Measurements from ENCODE around the gene LPP. TPM values are rescaled to one million over a fixed set of nuclear protein-coding genes. Genes with fewer than 3 reads are reported as not detected.

The LPP gene
- total and polyA plus RNA-seq, 2 of the 4 experiments (the other 2 are of a cell fraction): 16.0 to 130 TPM

DNA sequence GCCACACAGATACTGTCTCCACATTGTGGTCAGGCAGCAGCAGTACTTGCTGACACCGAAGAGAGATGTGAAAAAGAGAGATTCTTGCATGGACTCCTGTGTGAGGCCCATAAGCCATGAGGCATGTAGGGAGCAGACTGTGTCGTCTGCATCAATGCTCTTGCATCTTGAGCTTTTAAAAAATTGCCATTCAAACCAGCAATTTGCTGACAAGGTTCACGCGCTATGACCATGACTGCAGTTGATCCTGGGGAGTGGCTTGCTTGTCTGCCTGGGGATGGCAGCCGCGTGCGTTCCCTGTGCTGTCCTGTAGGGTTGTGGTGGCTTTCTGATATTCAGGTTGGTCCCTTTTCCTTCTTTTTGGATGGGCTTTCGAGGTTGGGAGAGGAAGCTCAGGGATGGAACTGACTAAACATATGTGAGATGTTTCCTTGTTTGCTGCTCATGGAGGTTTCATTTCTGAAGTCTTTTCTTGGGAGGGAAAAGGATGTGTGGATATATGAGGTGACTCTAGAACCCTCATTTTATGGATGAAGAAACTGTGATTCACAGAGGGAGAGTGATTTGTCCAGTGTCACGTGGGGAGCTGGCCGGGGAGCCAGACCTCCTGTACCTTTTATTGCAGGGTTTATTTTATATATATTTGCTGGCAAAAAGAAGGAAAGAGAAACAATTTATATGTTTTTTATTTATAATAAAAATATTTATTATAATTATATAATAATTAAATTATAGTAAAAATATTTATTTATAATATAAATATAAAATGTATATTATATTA, 48.6 kb downstream of the LPP start (continued):
- TF ChIP-seq MXI1 (IDR thresholded peaks at IDR 0.05; ENCODE audit: borderline replicate concordance, low read depth, low read length) (no peak), FOS (IDR thresholded peaks at IDR 0.05; ENCODE audit: low read depth, low read length) (no peak)

DNA sequence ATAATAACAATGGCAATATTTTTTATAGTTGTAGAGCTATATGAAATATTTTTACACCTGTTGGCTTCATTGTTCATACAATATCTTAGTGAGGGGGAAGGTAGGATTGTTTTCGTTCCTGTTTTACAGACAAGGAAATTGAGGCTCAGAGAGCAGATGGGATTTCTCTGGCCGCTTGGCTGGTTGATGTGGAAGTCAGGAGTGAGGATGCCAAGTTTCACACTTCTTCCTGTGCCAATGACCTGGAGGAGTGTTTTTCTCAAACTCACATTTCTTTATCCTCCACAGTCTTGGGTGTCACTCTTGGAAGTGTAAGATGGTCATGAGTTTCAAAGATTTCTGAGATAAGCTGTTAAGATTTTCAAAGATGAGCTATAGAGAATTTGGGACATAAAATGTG, 50.6 kb downstream of the LPP start:
- dilution Hi-C loops (cut with HindIII; ENCODE audit: low sequenced_read_pairs, unreplicated experiment): no loop called here
- H3K79me1 ChIP-seq (ENCODE audit: low read depth in 1 of 2, low read length in 2 of 2): peaks cover 45 to 83% of the 10 kb centered on the region in 2 experiments
- H3K14ac ChIP-seq (replicated peaks; ENCODE audit: low read depth, low read length): no peak overlapping the region
- no peak for TF ChIP-seq NFE2L2 (IDR thresholded peaks at IDR 0.05; ENCODE audit: low read depth, low read length)
- TF ChIP-seq SMC3 (IDR thresholded peaks at IDR 0.05; ENCODE audit: low read depth, low read length): no peak
- no peak for TF ChIP-seq CEBPB (IDR thresholded peaks at IDR 0.05; ENCODE audit: low read depth, low read length)
- no peak for TF ChIP-seq FOS (IDR thresholded peaks at IDR 0.05; ENCODE audit: low read depth, low read length)
- TF ChIP-seq RFX5 (IDR thresholded peaks at IDR 0.05; ENCODE audit: low read depth, low read length): no peak
- TF ChIP-seq, protein P1, sequence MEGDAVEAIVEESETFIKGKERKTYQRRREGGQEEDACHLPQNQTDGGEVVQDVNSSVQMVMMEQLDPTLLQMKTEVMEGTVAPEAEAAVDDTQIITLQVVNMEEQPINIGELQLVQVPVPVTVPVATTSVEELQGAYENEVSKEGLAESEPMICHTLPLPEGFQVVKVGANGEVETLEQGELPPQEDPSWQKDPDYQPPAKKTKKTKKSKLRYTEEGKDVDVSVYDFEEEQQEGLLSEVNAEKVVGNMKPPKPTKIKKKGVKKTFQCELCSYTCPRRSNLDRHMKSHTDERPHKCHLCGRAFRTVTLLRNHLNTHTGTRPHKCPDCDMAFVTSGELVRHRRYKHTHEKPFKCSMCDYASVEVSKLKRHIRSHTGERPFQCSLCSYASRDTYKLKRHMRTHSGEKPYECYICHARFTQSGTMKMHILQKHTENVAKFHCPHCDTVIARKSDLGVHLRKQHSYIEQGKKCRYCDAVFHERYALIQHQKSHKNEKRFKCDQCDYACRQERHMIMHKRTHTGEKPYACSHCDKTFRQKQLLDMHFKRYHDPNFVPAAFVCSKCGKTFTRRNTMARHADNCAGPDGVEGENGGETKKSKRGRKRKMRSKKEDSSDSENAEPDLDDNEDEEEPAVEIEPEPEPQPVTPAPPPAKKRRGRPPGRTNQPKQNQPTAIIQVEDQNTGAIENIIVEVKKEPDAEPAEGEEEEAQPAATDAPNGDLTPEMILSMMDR (conservative IDR thresholded peaks at IDR 0.05; ENCODE audit: low read depth, low read length): no peak
- TF ChIP-seq, protein P2, sequence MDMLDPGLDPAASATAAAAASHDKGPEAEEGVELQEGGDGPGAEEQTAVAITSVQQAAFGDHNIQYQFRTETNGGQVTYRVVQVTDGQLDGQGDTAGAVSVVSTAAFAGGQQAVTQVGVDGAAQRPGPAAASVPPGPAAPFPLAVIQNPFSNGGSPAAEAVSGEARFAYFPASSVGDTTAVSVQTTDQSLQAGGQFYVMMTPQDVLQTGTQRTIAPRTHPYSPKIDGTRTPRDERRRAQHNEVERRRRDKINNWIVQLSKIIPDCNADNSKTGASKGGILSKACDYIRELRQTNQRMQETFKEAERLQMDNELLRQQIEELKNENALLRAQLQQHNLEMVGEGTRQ (IDR thresholded peaks at IDR 0.05; ENCODE audit: low read depth, low read length): no peak
- no peak for TF ChIP-seq MAFK (IDR thresholded peaks at IDR 0.05; ENCODE audit: low read depth, low read length)
- TF ChIP-seq MXI1 (IDR thresholded peaks at IDR 0.05; ENCODE audit: borderline replicate concordance, low read depth, low read length): no peak
- H2BK5ac ChIP-seq (ENCODE audit: low read depth, low read length, poor library complexity, severe bottlenecking): no peak overlapping the region
- peaks cover 6% of the 10 kb centered on the region; the same call in 1 of the 2 replicates for H3K36me3 ChIP-seq (ENCODE audit: control insufficient read depth, insufficient read depth, low read length)
- H2BK120ac ChIP-seq (ENCODE audit: low read depth, low read length): no peak overlapping the region
- no peak overlapping the region; the same call in 1 of the 2 replicates for H3K23ac ChIP-seq (ENCODE audit: low read depth, low read length)
- no peak overlapping the region for H3K9ac ChIP-seq (ENCODE audit: low read depth, low read length)
- no peak overlapping the region for H2BK20ac ChIP-seq (ENCODE audit: low read depth, low read length)
- H3K56ac ChIP-seq (ENCODE audit: extremely low read depth, insufficient read depth, low read length): no peak overlapping the region
- H3K4ac ChIP-seq (ENCODE audit: low read depth, low read length): no peak overlapping the region
- H2AFZ ChIP-seq (replicated peaks; ENCODE audit: low read length, poor library complexity): no peak overlapping the region
- DNase-seq: no peak
- ChIA-PET POLR2A (ENCODE audit: unreplicated experiment) (no interaction called here), CTCF (no interaction called here)
- H4K8ac ChIP-seq (ENCODE audit: low read depth in 2 of 2, low read length in 2 of 2): peak overlapping the region in 1 of 2 experiments; percentile 0; a peak in 1 of 4 replicates
- no peak overlapping the region for H4K5ac ChIP-seq (ENCODE audit: low read depth, low read length)
- peaks cover 28% of the 10 kb centered on the region for H3K9me1 ChIP-seq (ENCODE audit: insufficient read depth, low read length)
- no TSS peak for BruUV-seq (replicated peaks)
- in situ Hi-C loops (cut with MboI; ENCODE audit: low sequenced_read_pairs): no loop called here
- no peak overlapping the region for H2AK5ac ChIP-seq (ENCODE audit: low read depth, low read length)
- no peaks in the 10 kb centered on the region for H3K27me3 ChIP-seq (ENCODE audit: control insufficient read depth, insufficient read depth, low read length)
- ATAC-seq (ENCODE audit: low read depth): no peak
- intact Hi-C loops (cut with micrococcal nuclease): no loop called here
- peaks cover 45% of the 10 kb centered on the region for H4K20me1 ChIP-seq (ENCODE audit: insufficient read depth, low read length)
- no peak overlapping the region for H3K18ac ChIP-seq (ENCODE audit: low read depth, low read length)
- no peak overlapping the region for H3K4me2 ChIP-seq (ENCODE audit: low read depth, low read length)
- H3K27ac ChIP-seq (ENCODE audit: insufficient read depth, low read length): no peak overlapping the region
- no peak overlapping the region for H4K91ac ChIP-seq (ENCODE audit: insufficient read depth, low read depth, low read length)
- H2AK9ac ChIP-seq (replicated peaks; ENCODE audit: low read depth, low read length, poor library complexity): no peak overlapping the region
- no CpG with 5 or more reads among the region's 2 CpGs for WGBS, 2 experiments (ENCODE audit: extremely low coverage in 2 of 2, insufficient read length in 1 of 2)
- H3K9me3 ChIP-seq (ENCODE audit: control insufficient read depth, insufficient read depth, low read length): no peaks in the 10 kb centered on the region
- H3K4me1 ChIP-seq (ENCODE audit: control insufficient read depth, insufficient read depth, low read length): peaks cover 26% of the 10 kb centered on the region
- no peak overlapping the region for H3K4me3 ChIP-seq (ENCODE audit: insufficient read depth, low read depth, low read length)
- no peak overlapping the region for H2BK15ac ChIP-seq (ENCODE audit: low read depth, low read length)
